Endothelial cell of umbilical vein (primary cell): ENCODE data around the gene TMEM9B.

Experiments
- CTCF ChIP-seq, 2 donors: IDR thresholded peaks; 1 replicate in 1 of 2; 2 replicates in 1 of 2; pipeline ENCODE4 v1.5.1; 2011; ENCODE audit warnings: low read length in 2 of 2, mild to moderate bottlenecking in 2 of 2, moderate library complexity in 2 of 2, control low read depth in 1 of 2, inconsistent platforms in 1 of 2, low read depth in 1 of 2; ENCODE audit not compliant: insufficient read depth in 1 of 2; ENCODE audit errors: extremely low read depth in 1 of 2
- POLR2A ChIP-seq: IDR thresholded peaks from 2 replicates; pipeline ENCODE4 v1.6.1; 2012; ENCODE audit warnings: low read depth, mild to moderate bottlenecking, control low read depth, low read length
- TF ChIP-seq, protein P1 (sequence below): IDR thresholded peaks from 2 replicates; pipeline ENCODE4 v1.6.1; 2011; ENCODE audit not compliant: insufficient read depth, insufficient read length

GRCh38 chr11:8933931-8934330 lies 30.3 kb downstream of the TMEM9B start:
- TF ChIP-seq CTCF (IDR thresholded peaks at IDR 0.05; ENCODE audit: extremely low read depth in 1 of 2, insufficient read depth in 1 of 2, low read depth in 1 of 2, low read length in 2 of 2) (no peak), POLR2A (no peak)
- TF ChIP-seq, protein P1, sequence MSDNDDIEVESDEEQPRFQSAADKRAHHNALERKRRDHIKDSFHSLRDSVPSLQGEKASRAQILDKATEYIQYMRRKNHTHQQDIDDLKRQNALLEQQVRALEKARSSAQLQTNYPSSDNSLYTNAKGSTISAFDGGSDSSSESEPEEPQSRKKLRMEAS: no peak
